ENCODE data around the gene SLC12A4. TPM values are rescaled to one million over a fixed set of nuclear protein-coding genes. Genes with fewer than 3 reads are reported as not detected.

Gene SLC12A4
- total and polyA plus RNA-seq, 2 of the 13 experiments (the other 11 are each of a cell fraction or from before 2014, with no cell fraction given) = 65.1 to 84.3 TPM

GRCh38 chr16:67942510-67943255 is 25.8 kb downstream of the SLC12A4 start (continued):
- TF ChIP-seq ZNF512B (CRISPR knock-in tag; IDR thresholded peaks at IDR 0.05; ENCODE audit: borderline replicate concordance) (no peak; the same call in 1 of the 2 replicates), ZNF138 (CRISPR knock-in tag; IDR thresholded peaks at IDR 0.05; ENCODE audit: low read depth) (no peak), JARID2 (CRISPR knock-in tag; IDR thresholded peaks at IDR 0.05; ENCODE audit: insufficient replicate concordance) (no peak), MAFF (IDR thresholded peaks at IDR 0.05; ENCODE audit: low read depth, low read length) (no peak), MED1 (CRISPR knock-in tag; IDR thresholded peaks at IDR 0.05) (no peak), GATAD2A (CRISPR knock-in tag; IDR thresholded peaks at IDR 0.05) (peak; percentile 31), ZNF7 (CRISPR knock-in tag; IDR thresholded peaks at IDR 0.05) (no peak), ZNF124 (CRISPR knock-in tag; IDR thresholded peaks at IDR 0.05) (no peak; the same call in 1 of the 2 replicates), HIVEP1 (CRISPR knock-in tag; IDR thresholded peaks at IDR 0.05) (no peak), ESRRA (CRISPR knock-in tag; IDR thresholded peaks at IDR 0.05; ENCODE audit: low read depth) (no peak), GTF2F1 (IDR thresholded peaks at IDR 0.05; ENCODE audit: low read length) (no peak), ZNF24 (IDR thresholded peaks at IDR 0.05) (no peak), PHF5A (CRISPR knock-in tag; IDR thresholded peaks at IDR 0.05; ENCODE audit: low read depth, unreplicated experiment) (peak; percentile 47), KLF12 (CRISPR knock-in tag; IDR thresholded peaks at IDR 0.05; ENCODE audit: borderline replicate concordance) (0 out of 2 replicates have a peak, but pooled peaks have one; percentile 32), PCBP2 (optimal IDR thresholded peaks at IDR 0.05; ENCODE audit: low read depth, low read length, poor library complexity, severe bottlenecking) (no peak), ADNP (CRISPR knock-in tag; IDR thresholded peaks at IDR 0.05) (no peak), DPF2 (CRISPR knock-in tag; IDR thresholded peaks at IDR 0.05; ENCODE audit: borderline replicate concordance, low read depth) (no peak; the same call in 1 of the 2 replicates), HDAC6 (IDR thresholded peaks at IDR 0.05; ENCODE audit: low read depth, low read length) (no peak), CCDC6 (CRISPR knock-in tag; IDR thresholded peaks at IDR 0.05) (no peak; the same call in 1 of the 2 replicates), ZNF234 (CRISPR knock-in tag; conservative IDR thresholded peaks at IDR 0.05) (no peak), ZNF800 (CRISPR knock-in tag; IDR thresholded peaks at IDR 0.05) (no peak), ZNF503 (CRISPR knock-in tag; IDR thresholded peaks at IDR 0.05) (0 out of 2 replicates have a peak, but pooled peaks have one; percentile 3), ZBTB42 (CRISPR knock-in tag; IDR thresholded peaks at IDR 0.05) (peak; percentile 85; the same call in 1 of the 2 replicates)
- TF ChIP-seq, protein P1, sequence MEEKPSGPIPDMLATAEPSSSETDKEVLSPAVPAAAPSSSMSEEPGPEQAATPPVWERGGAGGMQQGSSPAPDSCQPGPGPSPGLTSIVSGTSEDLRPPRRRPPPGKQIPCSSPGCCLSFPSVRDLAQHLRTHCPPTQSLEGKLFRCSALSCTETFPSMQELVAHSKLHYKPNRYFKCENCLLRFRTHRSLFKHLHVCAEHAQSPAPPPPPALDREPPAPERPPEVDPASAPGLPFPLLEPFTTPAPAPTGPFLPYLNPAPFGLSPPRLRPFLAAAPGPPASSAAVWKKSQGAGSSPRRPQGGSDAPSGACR (CRISPR knock-in tag; IDR thresholded peaks at IDR 0.05) = peak; percentile 79; the same call in 1 of the 2 replicates
